Activated CD4-positive, alpha-beta T cell treated with anti-CD3 and anti-CD28 coated beads, Interleukin-2, amount 50 U/mL, for 24 hours (primary cell): Measurements from ENCODE around the gene FAM241B.

ENCODE experiments used
- DNase-seq, 2 donors: peaks; one replicate each; pipeline ENCODE4 v3.0.0-alpha.2; 2020; ENCODE audit warnings: low read depth in 1 of 2, low spot score in 1 of 2

The FAM241B gene

GRCh38 chr10:69633673-69634635 is 3.9 kb downstream of the FAM241B start:
- DNase-seq = no peak

- DNase-seq = no peak
Observed at GRCh38 chr10:69634759-69635425, 4.8 kb downstream of the FAM241B start.

GRCh38 chr10:69635428-69636272 is 5.6 kb downstream of the FAM241B start:
- DNase-seq = no peak

GRCh38 chr10:69636273-69636575 is 6.2 kb downstream of the FAM241B start:
- DNase-seq = no peak

GRCh38 chr10:69636626-69637605 is 6.9 kb downstream of the FAM241B start:
- no peak for DNase-seq

- no peak for DNase-seq
Observed at GRCh38 chr10:69638642-69639041, 8.6 kb downstream of the FAM241B start.

- DNase-seq = peak; percentile 46 to 60
Observed at GRCh38 chr10:69639291-69640195, 9.5 kb downstream of the FAM241B start.

- no peak for DNase-seq
Observed at GRCh38 chr10:69640196-69640980, 10.3 kb downstream of the FAM241B start.

- no peak for DNase-seq
Observed at GRCh38 chr10:69641261-69641980, 11.4 kb downstream of the FAM241B start.

GRCh38 chr10:69642747-69643146 is 12.7 kb downstream of the FAM241B start:
- no peak for DNase-seq

- DNase-seq = no peak
Observed at GRCh38 chr10:69643779-69644657, 14.0 kb downstream of the FAM241B start.

GRCh38 chr10:69644658-69645295 is 14.7 kb downstream of the FAM241B start:
- no peak for DNase-seq

GRCh38 chr10:69645296-69646184 is 15.5 kb downstream of the FAM241B start:
- DNase-seq = no peak

GRCh38 chr10:69646185-69647060 is 16.4 kb downstream of the FAM241B start:
- DNase-seq = no peak
